IPS-15b (cell line): ENCODE results near the gene EEFSEC.

Experiments used
- H3K27me3 ChIP-seq: one replicate; pipeline ENCODE4 v1.6.1; 2013; ENCODE audit warnings: low read length; ENCODE audit not compliant: control insufficient read depth, insufficient read depth
- H3K36me3 ChIP-seq: one replicate; pipeline ENCODE4 v1.6.1; 2013; ENCODE audit warnings: low read length; ENCODE audit not compliant: control insufficient read depth, insufficient read depth
- H3K4me1 ChIP-seq: one replicate; pipeline ENCODE4 v1.6.1; 2013; ENCODE audit warnings: mild to moderate bottlenecking, low read length; ENCODE audit not compliant: control insufficient read depth, insufficient read depth
- H3K4me3 ChIP-seq: one replicate; pipeline ENCODE4 v1.5.1; 2013; ENCODE audit warnings: low read depth, low read length
- H3K9ac ChIP-seq: one replicate; pipeline ENCODE4 v1.6.1; 2013; ENCODE audit warnings: low read depth, mild to moderate bottlenecking, low read length
- H3K9me3 ChIP-seq: one replicate; pipeline ENCODE4 v1.6.1; 2013; ENCODE audit warnings: mild to moderate bottlenecking, low read length; ENCODE audit not compliant: control insufficient read depth, insufficient read depth

Gene EEFSEC

DNA sequence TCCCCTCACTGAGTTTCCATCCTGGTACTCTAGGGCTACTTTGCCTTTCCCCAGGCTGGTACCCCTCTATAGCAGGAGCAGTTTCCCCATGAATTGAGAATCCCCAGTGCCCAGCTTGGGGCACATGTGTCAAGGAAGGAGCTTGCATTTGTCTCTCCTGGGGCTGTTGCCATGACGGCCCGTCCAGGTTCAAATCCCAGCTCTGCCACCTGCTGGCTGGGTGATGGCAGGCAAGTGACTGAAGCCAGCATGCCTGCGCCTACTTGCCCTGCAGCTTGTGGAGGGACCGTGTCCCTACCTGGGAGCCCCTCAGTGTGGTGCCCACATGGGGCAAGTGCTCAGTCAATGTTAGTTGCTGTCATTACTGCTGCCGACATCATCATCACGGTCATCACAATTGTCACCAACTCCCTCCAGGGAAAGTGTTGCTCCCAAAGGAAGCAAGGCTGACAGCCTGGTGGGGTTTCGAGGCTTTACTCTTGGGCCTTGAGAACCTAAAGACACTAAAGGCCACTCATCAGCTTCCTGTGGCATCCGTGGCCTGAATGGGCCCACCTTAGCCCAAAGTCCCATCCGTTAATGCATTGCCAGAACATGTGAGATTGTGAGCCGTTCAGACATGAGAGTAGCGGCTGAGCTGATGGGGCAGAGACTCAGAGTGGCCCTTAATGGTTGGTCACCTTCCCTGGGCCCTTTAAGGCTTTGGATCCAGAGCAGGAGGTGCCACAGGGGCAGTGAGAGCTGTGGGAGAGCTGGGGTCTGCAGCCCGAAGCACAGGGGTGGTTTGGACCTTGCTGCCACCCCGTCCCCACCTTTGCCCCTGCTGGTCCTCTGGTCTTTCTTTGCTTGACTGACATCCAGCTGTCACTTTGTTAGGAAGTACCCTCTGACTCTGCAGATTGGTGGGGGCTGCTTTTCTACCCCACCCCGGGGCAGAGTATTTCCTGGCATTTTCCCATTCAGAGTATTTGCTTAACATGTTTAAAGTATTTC, 169.0 kb downstream of the EEFSEC start:
- peaks cover 2% of the 10 kb centered on the region for H3K36me3 ChIP-seq
- H3K4me1 ChIP-seq = no peaks in the 10 kb centered on the region
- H3K9ac ChIP-seq = no peak overlapping the region
- no peaks in the 10 kb centered on the region for H3K27me3 ChIP-seq
- no peaks in the 10 kb centered on the region for H3K9me3 ChIP-seq
- H3K4me3 ChIP-seq = no peak overlapping the region

DNA sequence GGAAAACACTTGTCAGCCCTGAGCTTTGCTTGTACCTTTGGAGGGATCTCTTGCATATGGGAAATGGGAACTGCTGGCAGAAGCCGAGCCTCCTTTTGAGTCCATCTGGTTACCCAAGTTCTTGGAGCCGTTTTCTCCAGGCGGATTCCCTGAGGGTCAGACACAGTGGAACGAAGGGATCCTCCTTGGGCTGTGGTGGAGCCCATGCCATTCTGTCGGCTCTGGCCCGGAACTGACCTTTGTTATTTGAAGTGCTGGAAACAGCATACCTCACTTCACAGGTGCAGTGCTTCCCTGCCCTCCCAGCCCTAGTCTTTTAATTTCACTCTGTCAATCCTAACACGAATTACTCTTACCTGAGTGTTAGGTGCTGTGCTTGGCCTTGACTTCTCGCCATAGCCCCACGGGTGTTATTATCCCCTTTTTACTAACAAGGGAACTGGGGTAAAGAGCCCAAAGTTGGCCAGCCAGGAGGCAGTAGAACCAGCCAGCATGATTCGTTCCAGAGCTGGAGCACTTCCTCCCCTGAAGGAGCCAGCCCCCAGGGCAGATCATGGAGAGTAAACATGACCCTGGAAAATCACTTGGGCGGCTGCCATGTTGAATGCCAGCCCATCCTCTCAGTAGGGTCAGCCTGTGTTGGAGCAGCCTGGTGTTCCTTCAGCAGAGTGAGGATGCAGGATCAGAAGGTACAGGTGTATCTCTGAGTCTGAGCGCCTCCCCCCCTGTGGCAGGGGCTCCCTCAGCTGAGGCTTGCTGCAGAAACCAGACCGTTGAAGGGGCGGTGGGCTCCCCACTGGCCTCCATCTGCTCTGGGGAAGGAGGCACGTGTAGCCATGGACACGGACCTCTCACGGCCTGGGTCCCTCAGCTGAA, 170.2 kb downstream of the EEFSEC start:
- H3K9ac ChIP-seq = no peak overlapping the region
- H3K36me3 ChIP-seq = peaks cover 2% of the 10 kb centered on the region
- no peak overlapping the region for H3K4me3 ChIP-seq
- H3K4me1 ChIP-seq = no peaks in the 10 kb centered on the region
- no peaks in the 10 kb centered on the region for H3K9me3 ChIP-seq
- H3K27me3 ChIP-seq = no peaks in the 10 kb centered on the region

DNA sequence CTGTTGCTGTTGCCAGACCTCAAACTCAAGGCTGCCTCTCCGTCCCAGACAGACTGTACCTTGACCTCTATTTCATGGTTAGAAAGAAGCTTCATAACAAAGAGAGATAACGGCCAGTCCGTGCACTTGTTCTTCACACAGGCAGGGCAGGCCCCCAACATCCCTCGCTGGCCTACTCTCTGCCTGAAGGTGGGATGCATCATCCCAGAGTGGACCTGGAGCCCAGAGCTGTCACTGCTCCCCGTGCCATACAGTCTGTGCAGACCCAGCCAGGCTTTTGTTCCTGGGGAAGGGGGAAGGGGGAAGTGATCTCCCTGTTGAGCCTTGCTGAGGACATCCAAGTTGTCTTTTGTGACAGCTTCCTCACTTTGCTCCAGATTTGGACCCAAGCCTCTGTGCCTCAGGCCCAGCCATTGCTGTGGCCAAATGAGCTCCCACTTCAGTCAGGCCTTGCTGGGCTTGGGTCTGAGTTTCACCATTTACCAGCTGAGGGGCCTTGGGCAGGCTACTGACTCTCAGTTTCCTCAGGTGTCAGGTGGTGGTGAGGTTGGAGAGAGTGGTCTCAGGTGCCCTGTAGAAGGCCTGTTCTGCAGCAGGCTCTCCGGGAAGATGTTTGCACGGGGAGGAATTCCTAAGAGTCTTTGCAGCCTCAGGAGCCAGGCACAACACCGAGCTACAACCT, 171.8 kb downstream of the EEFSEC start:
- Histone ChIP-seq H3K4me1 (no peaks in the 10 kb centered on the region), H3K9ac (no peak overlapping the region), H3K4me3 (no peak overlapping the region), H3K36me3 (no peaks in the 10 kb centered on the region), H3K27me3 (no peaks in the 10 kb centered on the region), H3K9me3 (no peaks in the 10 kb centered on the region)

DNA sequence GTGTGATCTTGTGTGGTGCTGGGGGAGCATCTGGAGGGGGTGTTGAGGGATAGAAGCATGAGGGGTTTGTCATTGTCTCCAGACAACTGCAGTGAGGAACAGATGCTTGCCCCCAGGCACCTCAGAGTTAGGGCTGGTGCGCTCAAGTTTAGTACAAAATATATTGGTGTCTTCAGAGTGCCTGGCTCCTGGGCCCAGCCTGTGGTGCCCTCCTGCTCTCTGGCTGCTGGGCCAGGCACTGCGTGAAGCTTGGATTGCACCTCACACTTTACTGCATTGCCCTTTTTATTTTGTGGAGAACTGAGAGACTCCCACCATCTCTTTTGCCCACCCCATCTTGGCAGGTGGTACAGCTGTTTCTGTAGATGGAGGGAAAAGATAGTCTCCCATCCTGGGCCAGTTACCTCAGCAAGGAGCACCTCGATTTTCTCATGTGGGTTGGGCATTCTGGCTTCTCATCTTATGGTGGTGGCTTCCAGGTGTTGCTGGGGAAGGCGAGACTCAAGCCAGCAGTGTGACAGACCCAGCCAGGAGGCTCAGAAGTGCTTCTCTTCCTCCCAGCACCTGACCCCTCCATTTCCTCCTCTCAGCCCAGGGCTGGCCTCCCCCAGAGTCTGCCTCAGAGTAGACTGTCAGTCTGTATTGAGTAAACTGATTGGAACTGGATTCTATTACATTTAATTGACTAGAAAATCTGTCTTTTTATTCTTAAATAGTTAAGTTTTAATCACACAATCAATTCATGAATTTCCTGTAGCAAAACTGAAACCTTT, 173.0 kb downstream of the EEFSEC start:
- H3K4me1 ChIP-seq = no peaks in the 10 kb centered on the region
- no peak overlapping the region for H3K4me3 ChIP-seq
- H3K27me3 ChIP-seq = no peaks in the 10 kb centered on the region
- H3K9ac ChIP-seq = no peak overlapping the region
- no peaks in the 10 kb centered on the region for H3K36me3 ChIP-seq
- H3K9me3 ChIP-seq = no peaks in the 10 kb centered on the region

DNA sequence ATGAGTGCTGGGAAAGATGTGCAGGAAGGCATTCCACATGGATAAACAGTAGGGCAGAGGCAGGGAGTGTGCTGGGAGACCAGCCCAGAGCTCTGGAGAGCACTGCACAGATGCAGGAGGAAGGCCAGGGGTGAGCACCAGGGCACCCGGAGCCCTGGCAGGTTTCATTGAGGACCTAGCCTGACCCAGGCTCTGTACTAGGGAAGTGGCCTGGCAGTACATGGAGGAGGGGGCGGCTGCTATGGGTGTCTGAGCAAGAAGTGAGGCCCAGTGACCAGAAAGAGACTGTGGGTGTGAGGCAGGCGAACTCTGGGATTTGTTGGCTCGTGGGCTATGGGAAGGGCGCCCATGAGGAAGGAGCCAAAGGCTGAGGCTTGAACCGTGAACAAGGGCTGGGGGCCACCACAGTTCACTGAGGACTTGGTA, 174.3 kb downstream of the EEFSEC start:
- H3K27me3 ChIP-seq = no peaks in the 10 kb centered on the region
- H3K36me3 ChIP-seq = no peaks in the 10 kb centered on the region
- no peak overlapping the region for H3K4me3 ChIP-seq
- no peaks in the 10 kb centered on the region for H3K4me1 ChIP-seq
- H3K9me3 ChIP-seq = no peaks in the 10 kb centered on the region
- H3K9ac ChIP-seq = no peak overlapping the region

DNA sequence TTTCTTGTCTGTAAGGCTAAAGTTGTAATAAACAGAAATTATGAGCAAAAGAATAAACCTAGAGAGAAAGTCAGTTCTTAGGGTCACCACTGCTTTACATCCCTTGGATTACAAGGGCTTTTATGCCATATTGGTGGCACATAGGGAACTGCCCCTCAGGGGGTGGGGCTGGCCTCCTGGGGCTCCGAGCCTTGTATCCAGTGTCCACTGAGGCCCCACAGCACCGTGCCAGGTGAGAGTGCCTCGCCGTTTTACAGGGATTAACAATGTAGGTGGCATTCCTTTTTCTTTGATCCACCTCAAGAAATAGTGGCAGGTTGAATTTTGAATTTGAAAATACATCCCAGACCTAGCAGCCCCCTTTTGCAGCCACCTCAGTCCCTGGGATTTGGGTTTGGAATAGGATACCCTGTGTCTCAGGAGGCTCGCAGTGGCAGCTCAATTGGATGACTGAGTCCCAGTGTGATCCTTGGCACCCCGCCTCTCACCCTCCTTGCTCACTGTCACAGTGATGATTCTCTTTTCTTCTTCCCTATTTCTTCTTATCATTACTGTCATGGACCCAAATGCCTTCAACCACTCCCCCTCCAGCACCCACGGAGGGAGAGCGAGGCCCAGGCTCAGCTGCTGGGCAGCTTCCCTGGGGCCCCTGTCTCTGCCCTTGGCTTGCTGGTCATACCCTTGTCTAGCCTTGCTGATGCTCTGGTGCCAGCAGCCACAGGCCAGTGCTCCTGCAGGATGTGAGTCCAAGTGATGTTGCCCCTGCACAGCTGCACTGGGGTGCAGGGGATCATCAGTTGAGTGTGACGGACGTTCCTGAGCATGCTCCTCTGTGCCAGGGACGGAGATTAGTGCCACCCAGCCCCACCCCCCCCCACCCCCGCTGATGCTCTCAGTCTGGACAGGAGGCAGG, 175.5 kb downstream of the EEFSEC start:
- no peaks in the 10 kb centered on the region for H3K27me3 ChIP-seq
- no peak overlapping the region for H3K9ac ChIP-seq
- no peak overlapping the region for H3K4me3 ChIP-seq
- no peaks in the 10 kb centered on the region for H3K9me3 ChIP-seq
- no peaks in the 10 kb centered on the region for H3K36me3 ChIP-seq
- H3K4me1 ChIP-seq = no peaks in the 10 kb centered on the region

DNA sequence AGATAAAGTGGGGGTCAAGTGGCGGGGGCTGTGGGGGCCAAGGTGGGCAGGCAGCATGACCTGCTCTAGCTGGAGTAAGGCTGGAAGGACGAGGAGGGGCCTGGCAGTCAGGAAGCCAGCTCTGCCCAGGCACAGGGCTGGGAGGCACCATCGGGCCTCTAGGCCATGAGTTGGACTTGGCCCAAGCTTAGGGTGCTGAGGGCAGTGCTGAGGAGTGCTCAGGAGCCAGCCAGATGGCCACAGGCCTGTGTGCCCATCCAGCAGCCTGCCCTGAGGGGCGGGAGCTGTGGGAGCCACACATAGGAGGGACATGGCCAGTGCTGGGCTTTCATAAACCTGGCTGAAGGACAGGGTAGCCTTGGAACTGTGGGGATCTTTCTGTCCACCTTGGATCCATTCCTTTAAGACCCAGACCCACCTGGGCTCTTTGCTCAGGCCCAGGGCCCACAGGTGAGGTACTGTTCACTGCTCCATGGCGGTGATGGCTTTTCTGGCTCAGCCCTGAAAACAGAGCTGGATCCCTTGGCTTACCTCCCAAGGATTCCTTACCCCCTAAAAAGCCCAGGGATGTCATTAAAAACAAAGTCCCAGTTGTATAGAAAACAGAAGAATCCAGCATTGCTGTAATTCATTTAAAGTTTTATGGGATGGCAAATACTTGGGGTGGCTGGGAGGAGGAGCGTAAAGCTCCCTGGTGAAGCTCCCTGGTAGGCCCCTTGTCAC, 176.4 kb downstream of the EEFSEC start:
- Histone ChIP-seq H3K4me3 (no peak overlapping the region), H3K36me3 (no peaks in the 10 kb centered on the region), H3K4me1 (no peaks in the 10 kb centered on the region), H3K9me3 (no peaks in the 10 kb centered on the region), H3K9ac (no peak overlapping the region), H3K27me3 (no peaks in the 10 kb centered on the region)

DNA sequence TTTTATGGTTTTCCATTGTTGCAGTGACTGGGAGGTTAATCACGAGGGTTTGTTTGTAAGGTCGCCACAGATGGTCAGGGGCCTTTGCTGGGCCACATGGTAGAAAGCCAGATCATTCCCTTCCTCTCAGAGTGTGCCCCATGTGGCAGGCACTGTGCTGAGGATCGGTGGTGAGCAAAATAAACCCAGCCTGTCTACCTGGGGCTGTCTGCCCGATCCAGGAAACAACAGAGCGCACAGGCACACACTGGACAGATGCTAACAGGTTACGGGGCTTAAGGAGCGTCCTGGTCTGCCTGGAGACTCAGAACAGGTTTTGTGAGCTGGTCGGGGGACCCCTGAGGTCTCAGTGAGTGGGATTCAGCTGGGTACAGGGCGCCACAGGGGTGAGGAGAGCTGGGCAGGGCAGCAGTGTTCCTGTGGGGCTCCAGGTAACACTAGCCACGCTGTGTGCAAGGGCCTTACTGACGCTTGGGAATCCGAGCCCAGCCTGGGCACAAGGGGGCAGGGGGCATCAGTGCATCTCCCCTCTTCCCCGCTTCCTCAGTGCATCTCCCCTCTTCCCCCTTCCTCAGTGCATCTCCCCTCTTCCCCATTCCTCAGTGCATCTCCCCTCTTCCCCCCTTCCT, 177.0 kb downstream of the EEFSEC start:
- Histone ChIP-seq H3K4me1 (no peaks in the 10 kb centered on the region), H3K4me3 (no peak overlapping the region), H3K9me3 (no peaks in the 10 kb centered on the region), H3K27me3 (no peaks in the 10 kb centered on the region), H3K36me3 (no peaks in the 10 kb centered on the region), H3K9ac (no peak overlapping the region)

DNA sequence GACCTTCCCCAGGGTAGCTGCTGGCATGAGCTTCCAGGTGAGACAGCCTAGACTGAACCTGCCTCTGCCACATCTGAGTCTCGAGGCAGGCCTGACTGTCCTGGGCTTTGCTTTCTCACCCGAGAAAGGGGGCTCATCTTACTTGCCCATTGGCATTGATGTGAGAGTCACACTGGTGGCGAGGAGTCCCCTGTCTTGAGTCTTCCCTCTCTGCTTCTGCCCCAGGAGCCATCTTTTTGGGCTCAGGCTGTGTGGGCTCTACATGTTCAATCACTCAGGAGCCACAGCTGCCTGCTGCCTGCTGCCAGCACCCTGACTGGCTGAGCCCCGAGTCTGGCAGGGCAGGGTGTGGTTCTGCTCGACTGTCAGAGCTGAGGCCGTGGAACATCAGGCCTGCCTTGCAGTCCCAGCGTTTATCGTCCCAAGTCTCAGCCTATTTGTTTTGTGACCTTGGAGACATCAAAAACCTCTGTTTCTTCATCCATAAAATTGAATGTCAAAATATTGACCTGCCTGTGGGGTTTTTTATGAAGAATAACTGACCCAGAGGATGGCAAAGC, 180.9 kb downstream of the EEFSEC start:
- Histone ChIP-seq H3K9ac (no peak overlapping the region), H3K4me1 (no peaks in the 10 kb centered on the region)

More for the DNA sequence above, 180.9 kb downstream of the EEFSEC start:
- Histone ChIP-seq H3K27me3 (no peaks in the 10 kb centered on the region), H3K4me3 (no peak overlapping the region), H3K9me3 (no peaks in the 10 kb centered on the region), H3K36me3 (no peaks in the 10 kb centered on the region)
